ENCODE measurements around the gene UBAC2. TPM values are rescaled to one million over a fixed set of nuclear protein-coding genes. Genes with fewer than 3 reads are reported as not detected.

UBAC2 gene
- total and polyA plus RNA-seq, 2 donors (not counting 3 experiments of a cell fraction or from before 2014, with no cell fraction given): 45.7 to 54.4 TPM

DNA sequence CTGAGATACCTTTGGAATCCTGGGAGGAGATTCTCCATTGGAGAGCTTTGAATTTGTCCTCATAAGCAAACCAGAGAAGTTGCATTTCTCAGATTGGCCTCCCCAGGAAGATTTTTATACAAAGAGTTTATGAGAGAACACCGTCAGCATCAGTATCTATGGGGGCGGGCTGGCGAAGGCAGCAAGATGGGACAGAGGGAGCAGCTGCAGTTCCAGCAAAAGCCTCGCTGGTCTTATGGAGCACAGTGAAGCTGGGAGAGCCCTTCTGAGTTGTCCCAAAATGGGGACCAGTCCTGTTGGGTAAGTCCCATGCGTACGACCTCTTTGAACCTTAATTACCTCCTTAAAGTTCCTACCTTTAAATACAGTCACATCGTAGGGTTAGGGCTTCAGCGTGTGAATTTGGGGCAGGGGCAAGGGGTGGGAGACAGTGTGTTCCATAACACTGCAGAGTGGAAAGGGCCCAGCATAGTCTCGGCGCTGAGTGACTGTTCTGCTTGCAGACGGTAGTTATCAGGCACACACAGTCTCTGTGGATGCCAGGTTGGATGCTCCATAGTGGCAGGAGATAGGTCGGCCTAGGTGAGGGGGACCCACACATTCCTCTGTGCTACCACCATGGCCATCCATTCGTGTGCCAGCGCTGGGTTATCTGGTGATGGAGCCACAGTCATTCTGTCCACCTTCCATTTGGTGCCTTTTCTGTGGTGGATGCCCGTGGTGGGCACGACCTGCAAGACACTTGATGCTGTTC is 141.5 kb downstream of the UBAC2 start:
- no peak for DNase-seq (ENCODE audit: low read depth, low spot score)
- TF ChIP-seq MYC (IDR thresholded peaks at IDR 0.05; ENCODE audit: low read depth, low read length) (no peak), GATA2 (IDR thresholded peaks at IDR 0.05; ENCODE audit: insufficient read depth, insufficient read length, low read depth, low read length) (no peak), POLR2AphosphoS5 (IDR thresholded peaks at IDR 0.05; ENCODE audit: insufficient read depth, low read depth, low read length) (no peak)
- H3K27me3 ChIP-seq (ENCODE audit: control insufficient read depth in 2 of 2, insufficient read depth in 2 of 2, low read length in 2 of 2): no peaks in the 10 kb centered on the region
- H3K9me3 ChIP-seq (replicated peaks; ENCODE audit: control insufficient read depth, insufficient read depth, low read length): no peaks in the 10 kb centered on the region
- H3K4me3 ChIP-seq (replicated peaks in 1 of 3; ENCODE audit: insufficient read depth in 1 of 3, low read depth in 1 of 3, low read length in 3 of 3): no peak overlapping the region
- ChIA-PET POLR2A (no interaction called here), CTCF (no interaction called here)
- intact Hi-C loops (cut with micrococcal nuclease): no loop called here
- no peak for FAIRE-seq
- no peak overlapping the region for H3K4me2 ChIP-seq (ENCODE audit: insufficient read depth, low read length)
- H3K9ac ChIP-seq (replicated peaks; ENCODE audit: extremely low read depth, insufficient read depth, low read length): no peak overlapping the region
- no peaks in the 10 kb centered on the region for H3K4me1 ChIP-seq (ENCODE audit: control insufficient read depth, extremely low read depth, insufficient read depth, low read length)
- no TSS peak for BruUV-seq (replicated peaks)
- no peak overlapping the region for H3K27ac ChIP-seq (ENCODE audit: insufficient read depth, low read depth, low read length)
- dilution Hi-C loops (cut with MboI; ENCODE audit: extremely low pct_ligation_motif_present, low sequenced_read_pairs): no loop called here
- no peaks in the 10 kb centered on the region for H3K79me2 ChIP-seq (ENCODE audit: control insufficient read depth, insufficient read depth, low read length)
- H2AFZ ChIP-seq (ENCODE audit: low read depth, low read length): no peak overlapping the region
- H4K20me1 ChIP-seq (replicated peaks; ENCODE audit: control insufficient read depth, extremely low read depth, insufficient read depth, low read length): no peaks in the 10 kb centered on the region
- no peaks in the 10 kb centered on the region for H3K9me1 ChIP-seq (replicated peaks; ENCODE audit: control insufficient read depth, extremely low read depth, insufficient read depth, low read length)
- peaks cover 0 to 12% of the 10 kb centered on the region in 2 experiments for H3K36me3 ChIP-seq (ENCODE audit: control insufficient read depth in 2 of 2, extremely low read depth in 1 of 2, insufficient read depth in 2 of 2, low read length in 2 of 2)

DNA sequence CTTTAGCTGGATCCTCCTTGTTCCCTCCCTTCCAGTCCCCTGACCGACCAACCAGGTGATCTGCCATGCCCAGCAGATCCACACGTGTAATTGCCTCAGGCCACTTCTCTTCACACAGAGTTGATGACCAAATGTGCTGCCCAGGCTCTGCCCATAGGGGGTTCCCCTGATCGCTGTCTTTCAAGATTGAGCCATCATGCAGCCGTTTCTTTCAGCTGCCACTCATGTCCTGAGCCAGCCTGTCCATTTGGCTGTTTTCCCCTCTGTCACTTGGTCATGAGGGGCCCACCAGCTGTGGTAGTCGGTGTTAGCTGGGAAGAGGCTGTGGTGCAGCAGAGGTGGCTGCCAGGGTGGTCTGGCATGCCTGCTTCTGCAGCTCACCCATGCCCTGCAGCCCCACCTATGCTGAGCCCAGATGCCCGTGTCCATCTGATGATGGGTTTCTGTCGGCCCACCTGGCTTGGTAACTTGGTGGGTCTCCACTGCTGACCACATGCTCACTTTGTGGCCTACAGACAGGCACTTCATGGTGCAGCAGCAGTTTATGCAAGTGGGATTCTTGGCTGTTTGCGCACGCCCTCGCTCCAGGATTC is 142.2 kb downstream of the UBAC2 start:
- H3K9me3 ChIP-seq (replicated peaks; ENCODE audit: control insufficient read depth, insufficient read depth, low read length): no peaks in the 10 kb centered on the region
- ChIA-PET CTCF (interaction anchor here (1.3 kb wide), 1 partner anchor 73 kb away, joined by 3 read pairs; no protein-coding TSS in a partner anchor), POLR2A (no interaction called here)
- no peak overlapping the region for H3K9ac ChIP-seq (replicated peaks; ENCODE audit: extremely low read depth, insufficient read depth, low read length)
- no TSS peak for BruUV-seq (replicated peaks)
- no peaks in the 10 kb centered on the region for H3K27me3 ChIP-seq (ENCODE audit: control insufficient read depth in 2 of 2, insufficient read depth in 2 of 2, low read length in 2 of 2)
- H3K27ac ChIP-seq (ENCODE audit: insufficient read depth, low read depth, low read length): no peak overlapping the region
- H3K79me2 ChIP-seq (ENCODE audit: control insufficient read depth, insufficient read depth, low read length): no peaks in the 10 kb centered on the region
- H3K4me1 ChIP-seq (ENCODE audit: control insufficient read depth, extremely low read depth, insufficient read depth, low read length): no peaks in the 10 kb centered on the region
- no peak overlapping the region for H3K4me2 ChIP-seq (ENCODE audit: insufficient read depth, low read length)
- no peak overlapping the region for H3K4me3 ChIP-seq (replicated peaks in 1 of 3; ENCODE audit: insufficient read depth in 1 of 3, low read depth in 1 of 3, low read length in 3 of 3)
- dilution Hi-C loops (cut with MboI; ENCODE audit: extremely low pct_ligation_motif_present, low sequenced_read_pairs) (no loop called here), intact Hi-C loops (cut with micrococcal nuclease) (no loop called here)
- FAIRE-seq (no peak), DNase-seq (ENCODE audit: low read depth, low spot score) (no peak)
- no peaks in the 10 kb centered on the region for H4K20me1 ChIP-seq (replicated peaks; ENCODE audit: control insufficient read depth, extremely low read depth, insufficient read depth, low read length)
- no peak overlapping the region for H2AFZ ChIP-seq (ENCODE audit: low read depth, low read length)
- H3K36me3 ChIP-seq (ENCODE audit: control insufficient read depth in 2 of 2, extremely low read depth in 1 of 2, insufficient read depth in 2 of 2, low read length in 2 of 2): peaks cover 0 to 12% of the 10 kb centered on the region in 2 experiments
- TF ChIP-seq POLR2A (IDR thresholded peaks at IDR 0.05; ENCODE audit: low read depth, low read length) (no peak), GATA2 (IDR thresholded peaks at IDR 0.05; ENCODE audit: insufficient read depth, insufficient read length, low read depth, low read length) (no peak), MYC (IDR thresholded peaks at IDR 0.05; ENCODE audit: low read depth, low read length) (no peak), JUN (IDR thresholded peaks at IDR 0.05; ENCODE audit: borderline replicate concordance, insufficient read depth, insufficient read length, low read depth) (no peak), POLR2AphosphoS5 (IDR thresholded peaks at IDR 0.05; ENCODE audit: insufficient read depth, low read depth, low read length) (no peak)
- TF ChIP-seq, protein P1, sequence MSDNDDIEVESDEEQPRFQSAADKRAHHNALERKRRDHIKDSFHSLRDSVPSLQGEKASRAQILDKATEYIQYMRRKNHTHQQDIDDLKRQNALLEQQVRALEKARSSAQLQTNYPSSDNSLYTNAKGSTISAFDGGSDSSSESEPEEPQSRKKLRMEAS (IDR thresholded peaks at IDR 0.05; ENCODE audit: insufficient read depth, insufficient read length): no peak
- H3K9me1 ChIP-seq (replicated peaks; ENCODE audit: control insufficient read depth, extremely low read depth, insufficient read depth, low read length): no peaks in the 10 kb centered on the region
